B cell (primary cell): Measurements from ENCODE around the gene DSC3. TPM values are rescaled to one million over a fixed set of nuclear protein-coding genes. Genes with fewer than 3 reads are reported as not detected.

Source experiments
- ATAC-seq: fragments of 200-7000 bp; cut with Tn5 transposase; one replicate; pipeline ENCODE4 v1.10.0; 2021; ENCODE audit warnings: low read depth, mild to moderate bottlenecking, moderate number of reproducible peaks, moderate library complexity
- CTCF ChIA-PET: fragments of 350-600 bp; sonication (Branson Sonifier 250); formaldehyde crosslinking; loops from one replicate; lab custom pipeline; 2021; ENCODE audit warnings: antibody characterized with exemption, inconsistent platforms; lab: Charles Lee
- POLR2A ChIA-PET: fragments of 350-600 bp; sonication (Branson Sonifier 250); formaldehyde crosslinking; loops from one replicate; lab custom pipeline; 2021; ENCODE audit warnings: antibody characterized with exemption; lab: Charles Lee
- DNase-seq: peaks from one replicate; pipeline ENCODE4 v3.0.0; 2013
- H2AFZ ChIP-seq: 2 replicates; pipeline ENCODE4 v1.6.1; 2012; ENCODE audit warnings: mild to moderate bottlenecking, low read depth, low read length; ENCODE audit not compliant: insufficient read depth, poor library complexity, severe bottlenecking
- H3K27ac ChIP-seq, 2 donors: 1 replicate in 1 of 2; 2 replicates in 1 of 2; pipeline ENCODE4 v1.5.1; 2012 to 2013; ENCODE audit warnings: low read length in 2 of 2, mild to moderate bottlenecking in 2 of 2, moderate library complexity in 1 of 2
- H3K27me3 ChIP-seq, 4 experiments: fragments of 200-600 bp in 1 of 4; sonication (generic) in 1 of 4; replicated peaks in 1 of 4; 1 replicate in 2 of 4; 2 replicates in 2 of 4; pipeline versions ENCODE4 v1.6.1 to v1.7.0; 2013 to 2016; ENCODE audit warnings: low read length in 3 of 4, mild to moderate bottlenecking in 2 of 4, mixed read lengths in 1 of 4, moderate library complexity in 1 of 4; ENCODE audit not compliant: insufficient read depth in 4 of 4, control insufficient read depth in 3 of 4; ENCODE audit errors: control extremely low read depth in 1 of 4
- H3K36me3 ChIP-seq, 2 experiments: replicated peaks in 1 of 2; 1 replicate in 1 of 2; 2 replicates in 1 of 2; pipeline versions ENCODE4 v1.6.1 to v1.7.1; 2013; ENCODE audit warnings: low read length in 1 of 2; ENCODE audit not compliant: insufficient read depth in 2 of 2, control insufficient read depth in 1 of 2; ENCODE audit errors: control extremely low read depth in 1 of 2, extremely low read depth in 1 of 2
- H3K4me1 ChIP-seq, 2 donors: fragments of 200-600 bp in 1 of 2; sonication (generic) in 1 of 2; 1 replicate in 1 of 2; 2 replicates in 1 of 2; pipeline versions ENCODE4 v1.5.1 to v1.6.1; 2013 to 2017; ENCODE audit warnings: low read length in 2 of 2; ENCODE audit not compliant: control insufficient read depth in 2 of 2, insufficient read depth in 2 of 2
- H3K4me2 ChIP-seq: replicated peaks from 2 replicates; pipeline ENCODE3; 2012; ENCODE audit warnings: mild to moderate bottlenecking, low read depth, low read length; ENCODE audit not compliant: poor library complexity, severe bottlenecking
- H3K4me3 ChIP-seq, 5 experiments: fragments of 200-600 bp in 1 of 5; sonication (generic) in 1 of 5; 1 replicate in 3 of 5; 2 replicates in 2 of 5; pipeline versions ENCODE4 v1.5.1 to v1.7.0; 2011 to 2016; ENCODE audit warnings: low read length in 4 of 5, mild to moderate bottlenecking in 4 of 5, low read depth in 2 of 5, control low read depth in 1 of 5, moderate library complexity in 1 of 5; ENCODE audit not compliant: insufficient read depth in 1 of 5; ENCODE audit errors: control extremely low read depth in 1 of 5, extremely low read depth in 1 of 5
- H3K79me2 ChIP-seq: fragments of 200-600 bp; sonication (generic); one replicate; pipeline ENCODE4 v1.6.0; 2016; ENCODE audit warnings: low read length; ENCODE audit not compliant: control insufficient read depth, insufficient read depth
- H3K9ac ChIP-seq: fragments of 200-600 bp; sonication (generic); 2 replicates; pipeline ENCODE4 v1.6.1; 2017; ENCODE audit warnings: mild to moderate bottlenecking, low read length, moderate library complexity
- H3K9me3 ChIP-seq, 3 donors: one replicate each; pipeline versions ENCODE4 v1.6.1 to v1.7.1; 2013; ENCODE audit warnings: low read length in 2 of 3; ENCODE audit not compliant: control insufficient read depth in 2 of 3, insufficient read depth in 1 of 3; ENCODE audit errors: control extremely low read depth in 1 of 3
- H4K20me1 ChIP-seq: 2 replicates; pipeline ENCODE4 v1.6.0; 2012; ENCODE audit warnings: mild to moderate bottlenecking, low read length; ENCODE audit not compliant: insufficient read depth, control insufficient read depth, poor library complexity, severe bottlenecking
- H3K27ac Mint-ChIP-seq: one replicate; pipeline ENCODE4 v1.8.0; 2021; ENCODE audit warnings: mixed read lengths
- H3K27me3 Mint-ChIP-seq: one replicate; pipeline ENCODE4 v1.8.0; 2021; ENCODE audit warnings: mixed read lengths
- H3K4me1 Mint-ChIP-seq: one replicate; pipeline ENCODE4 v1.8.0; 2021; ENCODE audit warnings: mixed read lengths
- H3K4me3 Mint-ChIP-seq: one replicate; pipeline ENCODE4 v1.8.0; 2021; ENCODE audit warnings: mixed read lengths
- H3K9me3 Mint-ChIP-seq: one replicate; pipeline ENCODE4 v1.8.0; 2022; ENCODE audit warnings: mixed read lengths; ENCODE audit not compliant: insufficient read depth
- CTCF ChIP-seq: fragments of 200-600 bp; IDR thresholded peaks from one replicate; pipeline ENCODE4 v1.8.0; 2022; ENCODE audit warnings: antibody characterized with exemption, mild to moderate bottlenecking
- EZH2 ChIP-seq: IDR thresholded peaks from 2 replicates; pipeline ENCODE4 v1.6.1; 2012; ENCODE audit warnings: borderline replicate concordance, low read depth, mild to moderate bottlenecking, moderate library complexity, low read length; ENCODE audit not compliant: insufficient read depth, poor library complexity, severe bottlenecking
- WGBS: methylation state at CpG from one replicate; pipeline ENCODE4 v1.1.5; 2013; ENCODE audit warnings: missing lambda C conversion rate; ENCODE audit not compliant: insufficient coverage; 5-methylcytosine and 5-hydroxymethylcytosine counted together
- intact Hi-C: fragments of 100-400 bp; cut with micrococcal nuclease; formaldehyde crosslinking; loops from one replicate; pipeline ENCODE4 v1.10.0; 2022
- polyA plus RNA-seq: library from polyadenylated mRNA; depleted of rRNA; stranded (reverse); fragments of >200 nt; gene quantifications from 2 replicates; pipeline ENCODE4 v1.2.3, GENCODE V29; 2012
- total RNA-seq, 2 donors: library from RNA; stranded (reverse); fragments of 120-200 nt in 1 of 2; gene quantifications; 1 replicate in 1 of 2; 2 replicates in 1 of 2; pipeline versions ENCODE4 v1.2.3 to v1.2.4, GENCODE V29; 2013 to 2022

The DSC3 gene
- total and polyA plus RNA-seq, 2 donors (not counting 1 experiment from before 2014, with no cell fraction given) = not detected

GRCh38 chr18:30957066-30957465, 85.5 kb downstream of the DSC3 start:
- ATAC-seq (no peak), DNase-seq (no peak)
- intact Hi-C loops = no loop called here
- H3K36me3 ChIP-seq = no peaks in the 10 kb centered on the region
- no peaks in the 10 kb centered on the region for H4K20me1 ChIP-seq
- H3K9me3 ChIP-seq = peaks cover 0 to 2% (median 0%) of the 10 kb centered on the region in 3 donors
- no peaks in the 10 kb centered on the region for H3K4me1 Mint-ChIP-seq
- POLR2A ChIA-PET = no interaction called here
- CTCF ChIA-PET = interaction anchor here (1.8 kb wide), 1 partner anchor 15 kb away, joined by 6 read pairs; no protein-coding TSS in a partner anchor
- peaks cover 4% of the 10 kb centered on the region for H3K27me3 Mint-ChIP-seq
- no peaks in the 10 kb centered on the region for H3K79me2 ChIP-seq
- H3K9me3 Mint-ChIP-seq = no peaks in the 10 kb centered on the region
- H3K9ac ChIP-seq = no peak overlapping the region
- no peak overlapping the region for H3K27ac Mint-ChIP-seq
- H3K4me3 ChIP-seq = no peak overlapping the region
- H3K27me3 ChIP-seq = no peaks in the 10 kb centered on the region
- H3K4me2 ChIP-seq = no peak overlapping the region
- TF ChIP-seq CTCF = no peak
- TF ChIP-seq EZH2 = no peak
- WGBS = no CpG with 5 or more reads among the region's 2 CpGs
- no peaks in the 10 kb centered on the region for H3K4me1 ChIP-seq
- H2AFZ ChIP-seq = no peak overlapping the region
- no peak overlapping the region for H3K27ac ChIP-seq
- no peak overlapping the region for H3K4me3 Mint-ChIP-seq

- intact Hi-C loops = no loop called here
- Histone ChIP-seq H3K27me3 (no peaks in the 10 kb centered on the region), H3K9ac (no peak overlapping the region), H3K79me2 (no peaks in the 10 kb centered on the region), H3K27ac (no peak overlapping the region), H3K4me1 (no peaks in the 10 kb centered on the region), H3K9me3 (no peaks in the 10 kb centered on the region), H3K4me3 (no peak overlapping the region), H3K4me2 (no peak overlapping the region), H4K20me1 (no peaks in the 10 kb centered on the region), H3K36me3 (no peaks in the 10 kb centered on the region), H2AFZ (no peak overlapping the region)
- Mint-ChIP-seq H3K4me1 (no peaks in the 10 kb centered on the region), H3K27ac (no peak overlapping the region), H3K9me3 (no peaks in the 10 kb centered on the region), H3K4me3 (no peak overlapping the region), H3K27me3 (peaks cover 4% of the 10 kb centered on the region)
- TF ChIP-seq EZH2 (no peak), CTCF (no peak)
- DNase-seq (no peak), ATAC-seq (no peak)
- CTCF ChIA-PET = no interaction called here
- no CpG with 5 or more reads among the region's 3 CpGs for WGBS
- POLR2A ChIA-PET = no interaction called here
These were observed 88.3 kb downstream of the DSC3 start for GRCh38 chr18:30954262-30954661.
